GM06990 (cell line): ENCODE measurements around the gene EXOC3.

Experiments used
- DNase-seq: peaks from one replicate; pipeline ENCODE4 v3.0.0-alpha.2; 2011; ENCODE audit not compliant: insufficient read length; ENCODE audit errors: extremely low read depth
- H3K27me3 ChIP-seq: replicated peaks from 2 replicates; pipeline ENCODE4 v1.6.0; 2011; ENCODE audit warnings: low read length; ENCODE audit not compliant: control insufficient read depth, insufficient read depth
- H3K36me3 ChIP-seq: 2 replicates; pipeline ENCODE4 v1.5.1; 2011; ENCODE audit warnings: low read length; ENCODE audit not compliant: control insufficient read depth, insufficient read depth
- H3K4me3 ChIP-seq: replicated peaks from 2 replicates; pipeline ENCODE4 v1.5.1; 2011; ENCODE audit warnings: low read depth, mild to moderate bottlenecking, control low read depth, low read length
- TF ChIP-seq, protein P1 (sequence below): IDR thresholded peaks from 2 replicates; pipeline ENCODE4 v1.5.1; 2011; ENCODE audit warnings: low read length, control low read depth, mild to moderate bottlenecking, inconsistent platforms; ENCODE audit not compliant: insufficient read depth, poor library complexity, severe bottlenecking

EXOC3 gene

DNA sequence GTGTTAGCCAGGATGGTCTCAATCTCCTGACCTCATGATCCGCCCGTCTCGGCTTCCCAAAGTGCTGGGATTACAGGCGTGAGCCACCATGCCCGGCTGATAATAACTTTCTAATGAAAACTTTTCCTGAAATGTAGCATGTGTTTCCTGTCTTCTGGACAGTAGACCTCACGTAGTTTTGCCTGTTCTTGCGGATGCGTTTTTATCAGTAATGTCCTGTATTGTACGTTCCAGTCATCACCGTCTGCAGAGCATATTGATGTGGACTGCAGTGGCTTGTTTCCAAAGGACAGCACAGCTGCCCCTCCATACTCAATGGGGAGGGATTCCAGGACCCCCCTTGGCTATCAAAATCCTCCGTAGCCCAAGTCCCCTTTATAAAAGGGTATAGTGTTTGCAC lies 12.8 kb downstream of the EXOC3 start:
- TF ChIP-seq, protein P1, sequence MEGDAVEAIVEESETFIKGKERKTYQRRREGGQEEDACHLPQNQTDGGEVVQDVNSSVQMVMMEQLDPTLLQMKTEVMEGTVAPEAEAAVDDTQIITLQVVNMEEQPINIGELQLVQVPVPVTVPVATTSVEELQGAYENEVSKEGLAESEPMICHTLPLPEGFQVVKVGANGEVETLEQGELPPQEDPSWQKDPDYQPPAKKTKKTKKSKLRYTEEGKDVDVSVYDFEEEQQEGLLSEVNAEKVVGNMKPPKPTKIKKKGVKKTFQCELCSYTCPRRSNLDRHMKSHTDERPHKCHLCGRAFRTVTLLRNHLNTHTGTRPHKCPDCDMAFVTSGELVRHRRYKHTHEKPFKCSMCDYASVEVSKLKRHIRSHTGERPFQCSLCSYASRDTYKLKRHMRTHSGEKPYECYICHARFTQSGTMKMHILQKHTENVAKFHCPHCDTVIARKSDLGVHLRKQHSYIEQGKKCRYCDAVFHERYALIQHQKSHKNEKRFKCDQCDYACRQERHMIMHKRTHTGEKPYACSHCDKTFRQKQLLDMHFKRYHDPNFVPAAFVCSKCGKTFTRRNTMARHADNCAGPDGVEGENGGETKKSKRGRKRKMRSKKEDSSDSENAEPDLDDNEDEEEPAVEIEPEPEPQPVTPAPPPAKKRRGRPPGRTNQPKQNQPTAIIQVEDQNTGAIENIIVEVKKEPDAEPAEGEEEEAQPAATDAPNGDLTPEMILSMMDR: no peak
- H3K27me3 ChIP-seq: no peaks in the 10 kb centered on the region
- H3K4me3 ChIP-seq: no peak overlapping the region
- DNase-seq: no peak
- peaks cover 43% of the 10 kb centered on the region for H3K36me3 ChIP-seq

DNA sequence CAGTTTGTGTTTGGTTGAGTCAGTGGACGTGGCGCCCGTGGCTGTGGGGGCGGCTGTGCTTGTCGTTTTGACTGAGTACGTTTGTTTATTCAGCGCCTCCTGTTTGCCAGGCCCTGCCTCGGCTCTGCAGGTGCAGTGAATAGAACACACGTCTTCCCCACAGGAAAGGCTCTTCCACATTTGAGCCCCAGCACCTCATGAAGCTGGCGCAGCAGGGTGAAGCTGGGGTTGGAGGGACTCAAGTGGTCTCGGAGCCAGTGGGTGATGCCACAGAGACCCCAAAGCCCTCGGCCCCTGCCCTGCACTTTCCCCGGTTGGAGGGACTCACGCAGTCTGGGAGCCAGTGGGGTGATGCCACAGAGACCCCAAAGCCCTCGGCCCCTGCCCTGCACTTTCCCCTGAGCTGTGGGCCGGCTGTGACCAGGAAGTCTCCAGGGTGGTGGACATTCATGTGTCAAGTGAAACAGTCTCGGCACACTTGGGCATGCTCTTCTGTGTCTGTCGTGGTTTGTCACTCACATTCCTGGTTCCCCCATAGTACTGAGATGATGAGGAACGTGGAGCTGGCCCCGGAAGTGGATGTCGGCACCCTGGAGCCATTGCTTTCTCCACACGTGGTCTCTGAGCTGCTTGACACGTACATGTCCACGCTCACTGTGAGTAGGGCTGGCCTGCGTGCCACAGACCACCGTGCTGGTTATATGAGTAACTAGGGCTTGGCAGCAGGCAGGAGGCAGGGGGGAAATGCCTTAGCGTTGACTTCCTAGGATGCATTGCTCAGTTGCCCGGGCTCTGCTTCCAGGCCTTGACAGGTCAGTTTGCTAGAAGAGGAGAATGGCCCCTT lies 13.6 kb downstream of the EXOC3 start:
- peaks cover 43% of the 10 kb centered on the region for H3K36me3 ChIP-seq
- TF ChIP-seq, protein P1: no peak

GRCh38 chr5:457195-457961 lies 14.4 kb downstream of the EXOC3 start:
- TF ChIP-seq, protein P1: no peak
- H3K27me3 ChIP-seq: no peaks in the 10 kb centered on the region
- DNase-seq: no peak
- peaks cover 46% of the 10 kb centered on the region for H3K36me3 ChIP-seq
- no peak overlapping the region for H3K4me3 ChIP-seq

More for the DNA sequence above, 13.6 kb downstream of the EXOC3 start:
- DNase-seq: no peak
- no peaks in the 10 kb centered on the region for H3K27me3 ChIP-seq
- no peak overlapping the region for H3K4me3 ChIP-seq

DNA sequence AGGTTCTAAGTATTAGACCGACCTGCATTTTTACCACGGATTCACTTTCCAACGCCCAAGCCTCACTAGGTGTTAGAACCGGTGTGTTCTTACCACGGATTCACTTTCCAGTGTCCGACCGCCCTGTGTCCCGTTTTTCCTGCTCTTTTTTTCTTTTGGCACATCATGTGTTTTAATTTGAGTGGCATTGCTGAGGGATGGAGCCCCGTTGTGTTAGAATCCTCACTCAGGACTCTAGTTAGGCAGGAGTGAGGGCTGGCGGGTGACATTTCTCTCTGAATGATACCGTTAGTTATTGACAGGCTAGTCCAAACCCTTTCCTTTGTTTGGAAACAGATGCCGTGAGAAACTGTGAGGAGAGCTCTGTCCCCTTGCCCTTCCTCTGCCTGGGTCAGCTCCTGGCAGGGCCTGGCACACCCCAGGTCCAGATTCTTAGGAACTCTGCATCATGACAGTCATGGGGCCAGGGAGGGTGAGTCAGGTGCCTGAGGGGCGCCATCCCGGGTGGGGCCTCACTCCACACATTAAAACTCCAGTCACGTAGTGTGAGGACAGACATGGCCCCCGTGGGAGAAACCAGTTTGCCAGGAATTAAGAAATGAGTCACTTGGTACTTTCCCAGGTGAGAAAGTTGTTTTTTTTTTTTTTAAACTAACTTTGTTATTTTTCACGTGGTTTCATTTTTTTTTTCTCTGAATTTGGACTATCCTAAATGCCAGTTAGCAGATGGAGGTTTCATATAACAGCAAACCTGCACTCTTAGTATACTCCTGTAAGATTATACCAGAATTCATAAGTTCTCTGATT lies 15.8 kb downstream of the EXOC3 start:
- TF ChIP-seq, protein P1: no peak
- no peaks in the 10 kb centered on the region for H3K27me3 ChIP-seq
- DNase-seq: peak; percentile 66
- peaks cover 36% of the 10 kb centered on the region for H3K36me3 ChIP-seq
- H3K4me3 ChIP-seq: no peak overlapping the region

GRCh38 chr5:459562-460272 lies 16.7 kb downstream of the EXOC3 start:
- H3K36me3 ChIP-seq: peaks cover 30% of the 10 kb centered on the region
- no peak overlapping the region for H3K4me3 ChIP-seq
- TF ChIP-seq, protein P1: no peak
- peak; percentile 13 for DNase-seq
- H3K27me3 ChIP-seq: no peaks in the 10 kb centered on the region
